HEK293 (cell line): Measurements from ENCODE around the gene AGO1.

Experiments used
- KLF10 ChIP-seq: fragments of 450-650 bp; IDR thresholded peaks from 2 replicates; pipeline ENCODE4 v1.5.1; 2018; ENCODE audit warnings: missing biosample characterization, mild to moderate bottlenecking, missing genetic modification characterization
- REST ChIP-seq: fragments of 450-650 bp; formaldehyde crosslinking; IDR thresholded peaks from 2 replicates; pipeline ENCODE4 v1.5.1; 2016; ENCODE audit warnings: missing biosample characterization, missing genetic modification characterization
- SALL2 ChIP-seq: fragments of 450-650 bp; formaldehyde crosslinking; IDR thresholded peaks from 2 replicates; pipeline ENCODE4 v1.5.0; 2017; ENCODE audit warnings: missing biosample characterization, mild to moderate bottlenecking, missing genetic modification characterization, borderline replicate concordance
- ZBTB49 ChIP-seq: fragments of 450-650 bp; formaldehyde crosslinking; IDR thresholded peaks from 2 replicates; pipeline ENCODE4 v1.5.1; 2016; ENCODE audit warnings: missing biosample characterization, missing genetic modification characterization, low read depth
- ZFP3 ChIP-seq: fragments of 450-650 bp; formaldehyde crosslinking; IDR thresholded peaks from 2 replicates; pipeline ENCODE4 v1.5.1; 2016; ENCODE audit warnings: low read depth, missing biosample characterization, missing genetic modification characterization
- ZNF10 ChIP-seq: fragments of 450-650 bp; formaldehyde crosslinking; IDR thresholded peaks from 2 replicates; pipeline ENCODE4 v1.5.1; 2017; ENCODE audit warnings: missing biosample characterization, missing genetic modification characterization
- ZNF157 ChIP-seq: fragments of 450-650 bp; formaldehyde crosslinking; IDR thresholded peaks from 2 replicates; pipeline ENCODE4 v1.5.1; 2016; ENCODE audit warnings: missing biosample characterization, missing genetic modification characterization
- ZNF175 ChIP-seq: fragments of 450-650 bp; formaldehyde crosslinking; IDR thresholded peaks from 2 replicates; pipeline ENCODE4 v1.5.1; 2016; ENCODE audit warnings: missing biosample characterization, missing genetic modification characterization
- ZNF19 ChIP-seq: fragments of 450-650 bp; formaldehyde crosslinking; IDR thresholded peaks from 2 replicates; pipeline ENCODE4; 2016; ENCODE audit warnings: missing biosample characterization, missing genetic modification characterization, low read depth
- ZNF211 ChIP-seq: fragments of 450-650 bp; formaldehyde crosslinking; IDR thresholded peaks from 2 replicates; pipeline ENCODE4 v1.5.1; 2016; ENCODE audit warnings: low read depth, missing biosample characterization, missing genetic modification characterization
- ZNF214 ChIP-seq: fragments of 450-650 bp; formaldehyde crosslinking; IDR thresholded peaks from 2 replicates; pipeline ENCODE4 v1.5.1; 2017; ENCODE audit warnings: missing biosample characterization, mild to moderate bottlenecking, missing genetic modification characterization, borderline replicate concordance
- ZNF266 ChIP-seq: fragments of 450-650 bp; formaldehyde crosslinking; IDR thresholded peaks from 2 replicates; pipeline ENCODE4 v1.5.1; 2016; ENCODE audit warnings: missing biosample characterization, missing genetic modification characterization, low read depth
- ZNF341 ChIP-seq: fragments of 450-650 bp; formaldehyde crosslinking; IDR thresholded peaks from 2 replicates; pipeline ENCODE4; 2016; ENCODE audit warnings: low read depth, missing biosample characterization, missing genetic modification characterization
- ZNF362 ChIP-seq: fragments of 450-650 bp; formaldehyde crosslinking; IDR thresholded peaks from 2 replicates; pipeline ENCODE4 v1.5.1; 2016; ENCODE audit warnings: missing biosample characterization, missing genetic modification characterization
- ZNF366 ChIP-seq: fragments of 450-650 bp; formaldehyde crosslinking; conservative IDR thresholded peaks from 2 replicates; pipeline ENCODE4 v1.5.1; 2016; ENCODE audit warnings: missing biosample characterization, missing genetic modification characterization
- ZNF37A ChIP-seq: fragments of 450-650 bp; IDR thresholded peaks from 2 replicates; pipeline ENCODE4 v1.5.1; 2018; ENCODE audit warnings: missing biosample characterization, missing genetic modification characterization
- ZNF394 ChIP-seq: fragments of 450-650 bp; formaldehyde crosslinking; IDR thresholded peaks from 2 replicates; pipeline ENCODE4 v1.5.1; 2016; ENCODE audit warnings: missing biosample characterization, missing genetic modification characterization, mild to moderate bottlenecking, moderate library complexity, borderline replicate concordance
- ZNF416 ChIP-seq: fragments of 450-650 bp; formaldehyde crosslinking; IDR thresholded peaks from 2 replicates; pipeline ENCODE4 v1.5.1; 2016; ENCODE audit warnings: missing biosample characterization, missing genetic modification characterization
- ZNF449 ChIP-seq: fragments of 450-650 bp; formaldehyde crosslinking; IDR thresholded peaks from 2 replicates; pipeline ENCODE4 v1.5.1; 2017; ENCODE audit warnings: missing biosample characterization, mild to moderate bottlenecking, missing genetic modification characterization, moderate library complexity
- ZNF488 ChIP-seq: fragments of 450-650 bp; formaldehyde crosslinking; IDR thresholded peaks from 2 replicates; pipeline ENCODE4 v1.5.1; 2016; ENCODE audit warnings: missing biosample characterization, missing genetic modification characterization
- ZNF529 ChIP-seq: fragments of 450-650 bp; formaldehyde crosslinking; IDR thresholded peaks from 2 replicates; pipeline ENCODE4 v1.5.1; 2017; ENCODE audit warnings: missing genetic modification characterization, missing biosample characterization; ENCODE audit not compliant: insufficient replicate concordance
- ZNF530 ChIP-seq: fragments of 450-650 bp; formaldehyde crosslinking; IDR thresholded peaks from 2 replicates; pipeline ENCODE4 v1.5.1; 2016; ENCODE audit warnings: low read depth, missing biosample characterization, missing genetic modification characterization
- ZNF548 ChIP-seq: fragments of 450-650 bp; formaldehyde crosslinking; IDR thresholded peaks from 2 replicates; pipeline ENCODE4 v1.5.1; 2016; ENCODE audit warnings: missing biosample characterization, missing genetic modification characterization
- ZNF558 ChIP-seq: fragments of 450-650 bp; formaldehyde crosslinking; IDR thresholded peaks from 2 replicates; pipeline ENCODE4 v1.5.1; 2016; ENCODE audit warnings: missing biosample characterization, missing genetic modification characterization
- ZNF560 ChIP-seq: fragments of 450-650 bp; formaldehyde crosslinking; IDR thresholded peaks from 2 replicates; pipeline ENCODE4 v1.5.1; 2017; ENCODE audit warnings: missing biosample characterization, missing genetic modification characterization, borderline replicate concordance
- ZNF571 ChIP-seq: fragments of 450-650 bp; formaldehyde crosslinking; IDR thresholded peaks from 2 replicates; pipeline ENCODE4 v1.5.0; 2017; ENCODE audit warnings: missing biosample characterization, missing genetic modification characterization
- ZNF610 ChIP-seq: fragments of 450-650 bp; formaldehyde crosslinking; IDR thresholded peaks from 2 replicates; pipeline ENCODE4 v1.5.1; 2016; ENCODE audit warnings: missing biosample characterization, missing genetic modification characterization, borderline replicate concordance
- ZNF664 ChIP-seq: fragments of 450-650 bp; formaldehyde crosslinking; IDR thresholded peaks from 2 replicates; pipeline ENCODE4 v1.5.1; 2016; ENCODE audit warnings: missing biosample characterization, missing genetic modification characterization
- ZNF704 ChIP-seq: fragments of 450-650 bp; formaldehyde crosslinking; IDR thresholded peaks from 2 replicates; pipeline ENCODE4 v1.5.1; 2016; ENCODE audit warnings: missing biosample characterization, missing genetic modification characterization
- ZNF747 ChIP-seq: fragments of 450-650 bp; formaldehyde crosslinking; IDR thresholded peaks from 2 replicates; pipeline ENCODE4 v1.5.1; 2016; ENCODE audit warnings: missing biosample characterization, missing genetic modification characterization
- ZNF791 ChIP-seq: fragments of 450-650 bp; formaldehyde crosslinking; IDR thresholded peaks from 2 replicates; pipeline ENCODE4 v1.5.1; 2016; ENCODE audit warnings: missing biosample characterization, missing genetic modification characterization
- ZNF837 ChIP-seq: fragments of 450-650 bp; formaldehyde crosslinking; IDR thresholded peaks from 2 replicates; pipeline ENCODE4 v1.5.1; 2016; ENCODE audit warnings: missing biosample characterization, missing genetic modification characterization

The AGO1 gene

GRCh38 chr1:35883635-35884101, 659 bp downstream of the AGO1 start (continued):
- TF ChIP-seq ZNF747 (tag by site-specific recombination) = no peak
- no peak for TF ChIP-seq ZNF366 (tag by site-specific recombination)
- TF ChIP-seq ZNF610 (tag by site-specific recombination) = no peak
- no peak for TF ChIP-seq ZNF394 (tag by site-specific recombination)
- no peak for TF ChIP-seq ZNF529 (tag by site-specific recombination)
- TF ChIP-seq ZNF157 (tag by site-specific recombination) = no peak
- no peak for TF ChIP-seq SALL2 (tag by site-specific recombination)
- no peak for TF ChIP-seq ZNF837 (tag by site-specific recombination)
- peak; percentile 63 for TF ChIP-seq ZNF341 (tag by site-specific recombination)
- TF ChIP-seq KLF10 (tag by site-specific recombination) = no peak
- TF ChIP-seq ZNF266 = no peak
- no peak for TF ChIP-seq ZNF664
- no peak for TF ChIP-seq ZNF558 (tag by site-specific recombination)
- no peak for TF ChIP-seq ZNF791 (tag by site-specific recombination)
- TF ChIP-seq ZNF548 (tag by site-specific recombination) = no peak
- no peak for TF ChIP-seq ZNF416 (tag by site-specific recombination)
- TF ChIP-seq ZNF488 (tag by site-specific recombination) = no peak
- no peak for TF ChIP-seq ZNF10 (tag by site-specific recombination)
- no peak for TF ChIP-seq ZNF214 (tag by site-specific recombination)
- no peak for TF ChIP-seq ZNF19 (tag by site-specific recombination)
- no peak for TF ChIP-seq ZNF571 (tag by site-specific recombination)
- no peak for TF ChIP-seq ZNF211 (tag by site-specific recombination)
- TF ChIP-seq REST (tag by site-specific recombination) = no peak
- no peak for TF ChIP-seq ZNF530 (tag by site-specific recombination)
- TF ChIP-seq ZNF362 = no peak
- TF ChIP-seq ZFP3 (tag by site-specific recombination) = no peak
- no peak for TF ChIP-seq ZNF704 (tag by site-specific recombination)
- TF ChIP-seq ZBTB49 (tag by site-specific recombination) = no peak
- TF ChIP-seq ZNF175 (tag by site-specific recombination) = no peak
- no peak for TF ChIP-seq ZNF449 (tag by site-specific recombination)
- TF ChIP-seq ZNF560 (tag by site-specific recombination) = no peak
- TF ChIP-seq ZNF37A (tag by site-specific recombination) = no peak
